K562 treated with DMSO at 1 percent for 24 hours (cell line): ENCODE measurements around the gene ALKAL2. TPM values are rescaled to one million over a fixed set of nuclear protein-coding genes. Genes with fewer than 3 reads are reported as not detected.

Experiments used
- total RNA-seq: library from RNA; unstranded; fragments of 300-600 nt; gene quantifications from 2 replicates; pipeline ENCODE4 v1.2.3, GENCODE V29; 2022; ENCODE audit warnings: low read depth; ENCODE audit not compliant: insufficient read depth

Gene ALKAL2, protein sequence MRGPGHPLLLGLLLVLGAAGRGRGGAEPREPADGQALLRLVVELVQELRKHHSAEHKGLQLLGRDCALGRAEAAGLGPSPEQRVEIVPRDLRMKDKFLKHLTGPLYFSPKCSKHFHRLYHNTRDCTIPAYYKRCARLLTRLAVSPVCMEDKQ
- not detected in 2 replicates for total RNA-seq

DNA sequence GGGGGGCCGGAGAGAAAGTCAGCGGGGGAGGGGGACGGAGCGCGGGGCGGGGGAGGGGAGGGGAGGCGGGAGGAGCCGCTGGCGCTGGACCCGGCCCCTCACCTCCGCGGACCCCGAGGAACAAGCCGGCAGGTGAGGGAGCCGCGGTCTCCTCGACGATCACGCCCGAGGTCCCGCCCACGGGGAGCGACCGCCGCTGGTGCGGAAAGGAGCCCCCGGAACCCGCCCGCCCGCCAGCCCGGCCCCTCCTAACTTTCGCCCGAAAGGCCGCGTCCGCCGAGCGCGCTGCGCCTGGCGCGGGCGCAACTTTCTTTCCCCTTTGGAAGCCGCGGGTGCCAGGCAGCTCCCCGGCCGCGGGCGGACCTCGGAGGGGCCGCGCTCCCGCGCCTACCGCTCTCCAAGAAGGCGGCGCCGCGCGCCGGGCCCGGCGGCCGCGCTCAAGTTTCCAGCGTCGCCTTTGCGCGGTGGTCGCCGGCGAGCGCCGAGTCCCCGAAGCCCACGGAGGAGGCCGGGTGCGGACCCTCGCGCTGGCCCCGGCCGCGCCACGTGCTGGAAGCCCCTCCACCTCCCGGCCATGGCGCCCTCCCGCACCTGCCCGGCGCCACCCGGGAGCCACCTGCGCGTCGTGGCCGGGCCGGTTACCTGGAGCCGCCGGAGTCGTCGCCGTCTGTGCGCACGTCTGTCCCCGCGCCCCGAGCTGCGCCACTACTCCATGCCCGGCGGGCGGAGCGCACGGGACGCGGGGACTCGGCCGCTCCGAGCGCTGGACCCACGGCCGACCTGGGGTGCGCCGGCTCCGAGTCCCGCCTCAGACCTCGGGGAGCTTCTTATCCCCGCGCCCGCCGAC is at the start of gene ALKAL2:
TSS of gene ALKAL2 (minus strand) at position 181 of the 847 bp plus-strand sequence. CDS start 256 bp downstream, outside the sequence.

DNA sequence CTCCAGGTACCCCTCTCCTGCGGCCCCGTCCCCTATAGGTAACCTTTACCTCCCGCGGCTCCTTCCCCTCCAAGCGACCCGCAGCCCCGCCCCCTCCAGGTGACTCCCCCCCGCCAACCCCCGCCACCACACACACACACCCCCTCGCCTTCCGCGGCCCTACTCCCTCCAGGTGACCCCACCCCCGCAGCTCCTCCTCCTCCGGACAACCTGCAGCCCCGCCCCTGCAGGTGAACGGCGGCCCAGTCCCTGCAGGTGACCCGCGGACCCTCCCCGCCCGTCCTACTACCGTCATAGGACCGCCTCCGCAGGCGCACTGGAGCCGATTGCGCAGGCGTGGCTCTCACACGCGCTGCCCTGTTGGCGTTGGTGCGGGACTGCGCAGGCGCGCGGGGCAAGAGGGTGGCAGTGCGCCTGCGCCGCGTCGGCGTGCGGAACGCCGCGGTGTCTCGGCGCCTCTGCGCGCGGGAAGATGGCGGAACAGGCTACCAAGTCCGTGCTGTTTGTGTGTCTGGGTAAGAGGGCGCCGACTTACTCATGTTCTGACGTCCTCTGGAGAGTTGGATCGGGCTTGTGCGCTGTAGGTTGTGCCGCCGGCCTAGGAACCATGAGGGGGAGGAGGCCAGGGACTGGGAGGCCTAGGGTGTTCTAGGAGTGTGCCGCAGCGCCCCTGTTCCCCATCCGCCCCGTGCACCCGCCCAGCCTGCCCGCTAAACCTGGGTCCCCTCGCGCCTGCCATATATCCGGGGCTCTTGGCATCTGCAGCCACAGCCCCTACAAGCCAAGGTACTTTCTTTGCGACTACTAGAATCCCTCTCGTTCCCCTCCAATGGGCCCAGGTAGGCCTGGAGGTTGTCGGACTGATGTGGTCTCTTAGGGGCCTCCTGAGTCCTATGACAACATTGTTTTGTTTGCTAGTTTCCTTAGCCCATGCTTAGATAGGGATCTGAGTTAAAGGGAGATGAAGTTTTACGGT is 23.1 kb downstream of the ALKAL2 start, which contains the start of gene ACP1:
TSS of gene ACP1 (plus strand) at position 455 of the 976 bp plus-strand sequence. CDS start at position 473, 18 bp downstream.

DNA sequence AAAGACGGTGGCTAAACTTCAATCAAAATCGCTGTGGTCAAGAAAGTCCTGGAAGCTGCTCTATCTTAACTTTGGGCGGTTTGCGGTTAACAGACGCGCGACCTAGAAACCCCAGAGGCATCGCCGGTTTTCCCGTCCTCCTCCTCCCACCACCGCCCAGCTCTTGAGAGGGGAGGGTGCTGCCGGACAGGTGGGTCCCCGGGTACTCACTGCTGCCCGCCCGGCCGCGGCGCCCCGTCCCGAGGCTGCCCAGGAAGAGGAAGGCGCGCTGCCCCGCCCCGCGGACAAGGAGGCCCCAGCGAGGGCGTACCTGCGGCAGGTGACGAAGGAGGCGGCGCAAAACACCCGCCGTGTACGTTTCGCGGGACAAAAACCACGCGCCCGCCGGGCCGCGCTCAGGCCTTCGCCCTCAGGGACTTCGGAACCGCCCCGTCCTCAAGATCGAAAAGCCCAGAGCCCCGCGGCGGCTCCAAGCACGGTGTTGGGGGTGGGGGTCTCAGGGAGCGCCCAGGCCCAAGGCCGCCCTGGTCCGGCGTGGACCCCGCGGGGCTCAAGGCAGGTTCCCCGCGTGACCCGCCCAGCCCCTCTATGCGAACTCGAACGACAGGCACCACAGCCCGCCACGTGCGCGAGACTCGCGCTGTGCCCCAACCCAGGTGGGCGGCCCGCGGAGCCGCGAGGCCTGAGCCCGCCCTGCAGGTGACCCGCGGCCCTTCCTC is 24.0 kb downstream of the ALKAL2 start, which contains the start of gene SH3YL1:
TSS of gene SH3YL1 (minus strand) at position 259 of the 719 bp plus-strand sequence. CDS start at position 211, 48 bp downstream.

Other genes starting within 250 kb of the ALKAL2 start
- not detected in 2 replicates for gene FAM110C, start 241.6 kb downstream of the ALKAL2 start, total RNA-seq
- 1.3 and 1.7 TPM in 2 replicates for gene SH3YL1, start 24.1 kb downstream of the ALKAL2 start, total RNA-seq
- 68.3 and 81.9 TPM in 2 replicates for gene ACP1, start 23.1 kb downstream of the ALKAL2 start, total RNA-seq